NCI-H2171 treated with DMSO at 0.1 percent for 48 hours (cell line): ENCODE measurements around the gene NUMBL.
"Not testable (repeated sequence)": the region's sequence is repeated elsewhere in the genome, so short reads cannot be mapped to it uniquely, and the experiment has no call there.

ENCODE experiments used
- DNase-seq: peaks from one replicate; lab custom pipeline; 2025; lab: John Stamatoyannopoulos, UW

The NUMBL gene

GRCh38 chr19:40629346-40629745, 61.1 kb downstream of the NUMBL start:
- no peak for DNase-seq

GRCh38 chr19:40627486-40628279, 62.8 kb downstream of the NUMBL start:
- no peak for DNase-seq

GRCh38 chr19:40626918-40627317, 63.5 kb downstream of the NUMBL start:
- DNase-seq: no peak

GRCh38 chr19:40625406-40626120, 64.9 kb downstream of the NUMBL start:
- no peak for DNase-seq

- DNase-seq: not testable (repeated sequence)
Observed at GRCh38 chr19:40624369-40625153, 65.9 kb downstream of the NUMBL start.

- no peak for DNase-seq
Observed at GRCh38 chr19:40623403-40624251, 66.8 kb downstream of the NUMBL start.

- DNase-seq: no peak
Observed at GRCh38 chr19:40622773-40623075, 67.7 kb downstream of the NUMBL start.

- no peak for DNase-seq
Observed at GRCh38 chr19:40621966-40622772, 68.3 kb downstream of the NUMBL start.

GRCh38 chr19:40621283-40621682, 69.2 kb downstream of the NUMBL start:
- DNase-seq: no peak

- DNase-seq: no peak
Observed at GRCh38 chr19:40620161-40620485, 70.3 kb downstream of the NUMBL start.

- no peak for DNase-seq
Observed at GRCh38 chr19:40619333-40620160, 70.9 kb downstream of the NUMBL start.

GRCh38 chr19:40617961-40618360, 72.5 kb downstream of the NUMBL start:
- no peak for DNase-seq

GRCh38 chr19:40616941-40617340, 73.5 kb downstream of the NUMBL start:
- no peak for DNase-seq

- DNase-seq: no peak
Observed at GRCh38 chr19:40616178-40616577, 74.3 kb downstream of the NUMBL start.
